Left kidney (tissue), 2 donors: Measurements from ENCODE around the gene SH2D2A. TPM values are rescaled to one million over a fixed set of nuclear protein-coding genes. Genes with fewer than 3 reads are reported as not detected.

Experiments used
- DNase-seq: peaks from one replicate; pipeline ENCODE4 v3.0.0-alpha.2; 2013
- polyA plus RNA-seq: library from polyadenylated mRNA; unstranded; fragments of 120-200 nt; gene quantifications from one replicate; pipeline ENCODE4 v1.2.1, GENCODE V29; 2013; ENCODE audit not compliant: insufficient read length

SH2D2A gene
- polyA plus RNA-seq, 1 donor: 0.52 TPM

DNA sequence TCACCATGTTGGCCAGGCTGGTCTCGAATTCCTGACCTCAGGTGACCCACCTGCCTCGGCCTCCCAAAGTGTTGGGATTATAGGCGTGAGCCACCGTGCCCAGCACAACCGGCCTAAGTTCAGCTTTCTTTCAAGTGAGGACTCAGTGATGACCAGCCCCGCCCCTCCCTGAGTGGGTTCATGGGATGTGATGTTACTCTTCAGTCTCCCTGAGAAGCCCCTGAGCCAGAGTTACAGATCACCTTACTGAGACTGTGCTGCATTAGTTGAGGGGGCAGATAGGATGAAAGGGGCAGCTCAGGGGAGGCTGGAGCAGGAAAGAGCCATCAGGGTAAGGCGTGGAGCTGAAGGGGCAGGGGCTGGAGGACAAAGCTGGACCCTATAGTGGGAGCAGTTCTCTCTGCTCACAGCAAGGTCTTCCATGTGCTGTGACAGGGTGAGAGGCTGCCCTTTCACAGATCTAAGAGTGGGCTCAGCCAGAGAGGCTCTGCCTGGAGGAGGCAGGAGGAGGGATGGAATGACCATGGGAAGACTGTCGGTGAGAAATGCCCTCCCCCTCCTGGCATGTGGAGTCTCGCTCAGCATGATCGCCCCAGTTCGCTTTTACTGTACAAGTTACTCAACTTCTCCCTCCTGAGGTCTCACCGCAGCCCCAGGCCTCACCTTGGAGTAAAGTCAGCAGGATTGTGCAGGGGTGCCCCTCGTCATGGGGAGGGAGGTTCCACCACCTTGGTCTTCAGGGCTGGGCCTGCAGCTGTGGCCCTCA lies 13.4 kb downstream of the SH2D2A start:
- DNase-seq: no peak

DNA sequence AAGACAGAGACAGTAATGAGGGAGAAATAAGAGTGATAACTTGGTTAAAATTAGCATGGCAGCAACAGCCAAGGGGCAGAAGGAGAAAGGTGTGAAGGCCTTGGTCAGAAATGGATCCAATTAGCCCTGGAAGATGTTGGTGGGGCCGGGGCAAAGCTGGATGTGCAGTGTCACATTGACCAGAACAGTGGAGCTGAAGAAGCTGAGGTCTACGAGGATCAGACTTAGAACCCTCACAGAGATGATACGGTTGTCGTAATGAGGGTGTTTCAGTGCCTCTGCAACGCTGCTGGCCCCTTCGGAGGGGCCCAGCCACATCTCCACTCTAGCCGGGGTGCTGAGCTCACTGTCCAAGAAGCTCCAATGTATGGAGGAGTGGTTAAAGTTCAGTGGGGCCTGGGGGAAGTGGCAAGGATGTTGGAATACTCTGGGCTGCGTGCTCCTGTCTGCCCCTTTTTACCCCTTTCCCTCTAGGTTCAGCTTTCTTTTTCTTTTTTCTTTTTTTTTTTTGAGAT lies 14.2 kb downstream of the SH2D2A start:
- DNase-seq: no peak

DNA sequence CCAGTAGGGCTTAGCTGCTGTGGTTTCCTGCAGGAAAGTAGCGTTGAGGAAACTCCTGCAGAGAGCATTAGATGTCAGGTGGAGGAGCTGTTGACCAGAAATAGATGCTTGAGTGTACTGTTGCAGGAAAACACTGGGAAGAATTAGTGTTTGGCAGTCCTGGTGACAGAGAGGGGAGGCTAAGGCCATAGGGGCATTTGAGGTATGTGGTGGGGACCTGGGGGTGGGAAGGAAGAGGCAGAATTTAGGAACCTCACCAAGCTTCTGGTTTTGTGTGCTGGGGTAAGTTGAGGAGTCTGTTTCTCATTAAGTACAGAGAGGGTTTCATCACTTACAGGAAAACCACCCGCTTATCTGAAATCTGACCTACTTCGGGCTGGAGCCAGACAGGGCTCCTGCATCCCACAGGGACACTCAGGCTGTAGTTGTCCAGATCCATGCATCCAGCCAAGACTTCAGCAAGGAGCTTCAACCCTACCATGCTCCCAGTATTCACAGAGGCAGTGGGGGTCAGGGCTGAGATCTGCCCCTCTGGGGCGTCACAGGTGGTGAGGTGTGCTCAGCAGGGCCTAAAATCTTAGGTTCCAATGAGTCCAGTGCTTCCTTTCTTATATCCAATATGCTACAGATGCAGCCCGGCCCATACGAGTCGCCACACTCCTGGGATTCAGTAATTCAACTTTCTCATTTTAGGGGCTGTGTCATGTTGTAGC lies 15.1 kb downstream of the SH2D2A start:
- no peak for DNase-seq

DNA sequence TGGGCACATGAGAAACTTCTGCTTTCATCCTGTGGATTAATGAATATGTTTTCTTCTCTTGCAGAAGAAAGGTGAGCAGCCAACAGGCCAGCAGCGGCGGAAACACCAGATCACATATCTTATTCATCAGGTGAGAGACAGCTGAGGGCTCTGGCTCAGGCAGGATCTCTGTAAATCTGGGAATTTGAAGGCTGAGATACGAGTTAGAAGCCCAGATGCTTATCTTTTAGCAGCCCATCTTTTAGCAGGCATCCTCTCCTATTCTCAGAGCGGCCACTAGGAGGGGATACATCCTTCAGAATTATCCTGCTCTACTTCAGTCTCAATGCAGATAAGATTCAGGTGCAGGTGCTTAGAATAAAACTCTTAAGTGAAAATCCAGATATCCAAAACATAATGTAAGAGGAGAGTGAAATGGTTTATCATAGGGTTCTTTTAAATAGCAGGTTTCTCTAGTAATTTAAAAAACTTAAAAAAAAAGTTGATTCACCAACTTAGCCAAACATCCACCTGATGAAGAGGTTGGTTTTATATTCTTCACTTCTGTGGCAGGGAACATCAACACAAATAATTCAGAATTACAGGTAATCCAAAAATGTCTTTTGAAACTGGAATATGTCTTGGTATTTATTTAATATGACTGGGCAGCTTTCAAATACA lies 19.3 kb downstream of the SH2D2A start:
- DNase-seq: peak; percentile 68

DNA sequence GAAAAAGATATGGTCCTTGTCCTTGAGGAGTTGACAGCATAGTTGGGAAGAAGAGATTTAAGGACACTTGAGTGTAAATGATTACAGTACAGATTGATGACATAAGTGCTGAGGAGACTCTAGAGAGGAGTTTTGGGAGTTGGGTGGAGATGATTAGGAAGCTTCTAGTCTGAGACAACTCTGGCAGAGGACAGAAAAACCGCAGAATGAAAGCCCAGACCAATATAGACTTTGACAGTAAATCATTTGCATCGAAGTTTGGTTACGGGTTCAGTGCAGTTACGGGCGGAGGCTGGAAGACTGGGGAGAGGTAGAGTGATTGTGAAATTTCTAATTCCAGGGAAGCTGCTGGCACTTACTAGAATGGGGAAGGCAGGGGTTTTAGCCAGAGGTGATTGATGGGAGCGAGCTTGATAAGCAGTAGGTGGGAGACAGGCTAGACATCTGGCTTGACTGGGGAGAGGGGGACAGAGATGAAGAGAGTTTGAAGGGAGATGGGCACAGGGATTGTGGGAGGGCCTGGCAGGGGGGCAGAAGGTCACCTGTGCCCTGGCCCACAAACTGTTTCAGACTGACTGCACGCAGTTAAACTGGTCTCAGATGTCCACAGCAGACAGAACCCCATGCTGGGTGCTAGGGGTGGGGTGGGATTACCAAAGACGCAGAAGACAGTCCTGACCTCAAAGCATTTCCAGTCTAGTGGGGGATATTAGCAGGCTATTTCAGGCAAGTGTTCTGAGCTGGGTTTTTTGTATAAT lies 20.1 kb downstream of the SH2D2A start:
- DNase-seq: no peak

DNA sequence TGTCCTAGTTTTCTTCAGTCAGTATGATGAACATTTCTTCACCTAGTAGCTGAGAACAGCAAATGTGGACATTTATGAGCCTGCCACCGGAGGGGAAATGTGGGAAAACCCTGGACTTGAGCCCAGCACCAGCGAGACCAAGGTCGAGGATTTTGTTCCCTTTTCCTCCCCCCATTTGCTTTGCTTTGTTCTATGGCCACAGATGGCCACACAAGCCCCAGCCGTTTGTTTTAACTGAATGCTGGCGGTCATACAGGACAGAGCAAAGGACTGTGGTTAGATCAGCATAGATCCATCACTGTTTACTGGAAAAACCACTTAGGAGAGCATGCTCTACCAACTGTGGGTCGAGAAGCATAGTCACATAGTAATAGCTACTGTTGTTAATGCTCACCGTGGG lies 20.9 kb downstream of the SH2D2A start:
- DNase-seq: no peak

DNA sequence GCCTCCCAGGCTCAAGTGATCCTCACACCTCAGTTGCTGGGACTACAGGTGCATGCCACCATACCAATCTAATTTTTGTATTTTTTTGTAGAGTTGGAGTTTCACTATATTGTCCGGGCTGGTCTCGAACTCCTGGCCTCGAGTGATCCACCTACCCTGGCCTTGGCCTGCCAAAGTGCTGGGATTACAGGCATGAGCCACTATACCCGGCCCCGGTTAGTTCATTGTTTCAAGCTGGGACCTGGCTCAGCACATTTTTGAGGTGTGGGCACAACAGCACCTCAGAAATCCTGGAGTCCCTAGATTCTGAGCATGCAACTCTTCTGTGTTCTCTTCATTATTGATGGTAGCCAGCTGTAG lies 21.3 kb downstream of the SH2D2A start:
- DNase-seq: no peak

DNA sequence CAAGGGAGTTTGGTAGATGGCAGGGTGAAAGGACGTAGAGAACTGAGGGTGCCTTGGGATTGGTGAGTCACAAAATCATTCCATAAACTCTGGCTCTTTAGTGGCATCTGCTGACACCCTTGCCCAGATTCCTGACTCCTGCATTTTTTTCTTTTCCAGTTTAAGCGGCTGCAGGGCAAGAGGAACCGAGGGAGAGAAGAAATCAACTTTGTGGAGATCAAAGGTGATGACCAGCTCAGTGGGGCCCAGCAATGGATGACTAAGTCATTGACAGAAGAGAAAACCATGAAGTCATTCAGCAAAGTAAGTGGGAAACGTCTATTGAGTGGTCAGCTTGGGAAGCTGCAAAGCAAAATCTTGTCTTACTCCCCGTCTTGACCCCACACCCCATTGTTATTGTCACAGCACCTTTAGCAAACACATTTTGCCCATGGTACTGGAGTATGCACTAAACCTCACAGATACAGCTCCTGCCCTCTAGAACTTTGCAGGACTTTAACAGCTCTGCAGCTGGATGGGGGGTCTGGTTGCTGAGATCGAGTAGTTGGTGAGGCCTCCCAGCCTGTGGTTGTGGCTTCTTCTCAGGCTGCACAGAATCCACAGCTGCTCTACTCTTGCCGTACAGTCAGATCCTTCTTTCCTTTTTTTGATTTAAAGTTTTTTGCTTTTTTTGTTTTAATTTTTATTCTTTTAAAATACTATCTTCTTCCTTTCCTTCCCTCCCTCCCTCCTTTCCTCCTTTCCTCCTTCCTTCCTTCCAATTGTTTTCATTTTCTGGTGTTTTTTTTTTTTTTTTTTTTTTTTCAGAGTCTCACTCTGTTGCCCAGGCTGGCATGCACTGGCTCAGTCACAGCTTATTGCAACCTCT lies 21.9 kb downstream of the SH2D2A start:
- no peak for DNase-seq

DNA sequence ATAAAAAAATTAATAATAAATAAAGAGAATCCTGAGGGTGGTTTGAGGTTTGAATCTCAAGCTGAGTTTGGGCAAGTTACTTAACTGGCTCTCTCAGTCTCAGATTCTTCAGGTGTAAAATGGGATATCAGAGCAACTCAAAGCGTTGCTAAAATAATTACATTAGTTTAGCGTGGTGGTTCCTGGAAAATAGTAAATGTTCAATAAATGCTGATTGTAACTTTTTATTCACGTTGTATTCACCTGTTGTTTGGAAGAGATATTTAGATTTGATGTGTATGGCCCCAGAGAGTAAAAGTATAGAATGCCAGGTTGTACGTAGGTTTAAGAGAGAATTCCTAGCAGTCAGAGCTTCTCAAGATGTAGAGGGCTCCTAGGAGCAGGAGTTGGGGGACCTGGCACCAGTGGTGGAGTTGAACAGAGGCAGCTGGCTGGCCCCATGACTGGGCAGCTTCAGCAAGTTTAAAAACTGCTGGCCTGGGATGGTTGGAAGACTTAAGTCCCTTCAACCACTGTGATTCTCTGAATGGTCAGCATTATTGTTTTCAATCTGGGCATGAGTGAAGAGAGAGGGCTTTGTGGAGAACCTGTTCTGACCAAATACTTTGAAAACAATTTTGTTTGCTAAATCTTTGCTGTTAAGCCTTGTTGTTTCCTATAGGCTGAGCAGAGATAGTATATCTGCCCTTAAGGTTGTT lies 26.9 kb downstream of the SH2D2A start:
- DNase-seq: no peak

DNA sequence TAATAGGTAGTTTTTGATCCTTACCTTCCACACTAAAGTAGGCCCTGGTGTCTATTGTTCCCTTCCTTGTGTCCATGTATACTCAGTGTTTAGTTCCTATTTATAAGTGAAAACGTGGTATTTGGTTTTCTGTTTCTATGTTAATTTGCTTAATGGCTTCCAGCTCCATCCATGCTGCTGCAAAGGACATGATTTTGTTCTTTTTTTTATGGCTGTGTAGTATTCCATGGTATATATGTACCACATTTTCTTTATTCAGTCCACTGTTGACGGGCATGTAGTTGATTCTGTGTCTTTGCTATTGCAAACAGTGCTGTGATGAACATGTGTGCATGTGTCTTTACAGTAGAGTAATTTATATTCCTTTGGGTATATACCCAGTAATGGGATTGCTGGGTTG lies 28.5 kb downstream of the SH2D2A start:
- DNase-seq: no peak

DNA sequence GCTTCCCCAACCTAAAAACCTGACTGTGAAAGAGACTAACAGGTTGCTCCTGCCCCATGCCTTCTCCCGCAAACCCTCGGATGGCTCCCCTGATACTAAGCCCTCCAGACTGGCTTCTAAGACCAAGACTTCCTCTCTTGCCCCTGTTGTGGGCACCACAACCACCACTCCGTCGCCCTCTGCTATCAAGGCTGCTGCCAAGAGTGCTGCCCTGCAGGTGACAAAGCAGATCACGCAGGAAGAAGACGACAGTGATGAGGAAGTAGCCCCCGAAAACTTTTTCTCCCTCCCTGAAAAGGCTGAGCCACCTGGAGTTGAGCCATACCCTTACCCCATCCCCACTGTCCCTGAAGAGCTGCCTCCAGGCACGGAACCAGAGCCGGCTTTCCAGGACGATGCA lies 30.0 kb downstream of the SH2D2A start:
- no peak for DNase-seq

DNA sequence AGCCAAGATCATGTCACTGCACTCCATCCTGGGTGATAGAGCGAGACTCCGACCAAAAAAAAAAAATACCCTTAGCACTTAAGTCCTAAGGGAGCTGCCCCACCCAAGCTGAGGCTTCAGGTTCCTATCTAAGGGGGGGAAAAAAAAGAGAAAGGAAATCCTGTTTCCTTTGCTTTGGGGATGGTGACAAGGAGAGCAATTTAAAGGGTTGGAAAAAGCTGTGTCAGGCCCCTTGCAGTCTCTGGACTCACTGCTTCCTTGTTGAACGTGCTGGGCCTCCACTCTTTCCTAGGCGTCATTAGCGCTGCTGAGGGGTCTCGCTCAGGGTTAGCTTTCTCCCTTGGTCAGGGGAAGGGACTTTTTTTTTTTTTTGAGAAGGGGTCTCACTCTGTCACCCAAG lies 31.2 kb downstream of the SH2D2A start:
- DNase-seq: no peak

DNA sequence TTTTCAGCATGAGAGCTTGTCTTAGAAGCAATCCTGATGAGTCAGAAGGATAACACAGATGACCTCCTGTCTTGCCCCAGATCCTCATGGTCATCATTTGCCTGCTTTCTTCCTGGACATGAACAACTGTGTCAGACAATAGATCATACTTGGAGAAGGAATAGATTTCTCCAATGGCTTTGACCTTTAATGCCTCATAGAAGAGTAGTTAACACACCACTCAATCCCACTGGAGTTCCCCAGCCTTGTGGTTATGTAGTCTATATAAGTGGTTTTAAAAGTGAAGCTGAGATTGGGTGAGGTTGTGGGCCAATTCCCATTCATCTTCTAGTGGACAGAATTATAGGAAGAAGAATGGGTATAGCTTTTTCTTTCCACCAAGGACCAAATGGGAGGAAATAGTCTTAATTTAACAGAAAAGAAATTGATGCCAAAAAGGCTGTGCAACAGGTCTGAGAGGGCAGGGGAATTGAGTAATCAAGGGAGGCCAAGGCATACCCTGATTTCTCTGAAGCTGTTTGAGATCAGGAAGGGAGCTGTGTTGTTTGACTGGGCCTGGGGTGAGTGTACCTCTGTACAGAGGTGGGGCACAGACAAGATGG lies 35.0 kb downstream of the SH2D2A start:
- no peak for DNase-seq

DNA sequence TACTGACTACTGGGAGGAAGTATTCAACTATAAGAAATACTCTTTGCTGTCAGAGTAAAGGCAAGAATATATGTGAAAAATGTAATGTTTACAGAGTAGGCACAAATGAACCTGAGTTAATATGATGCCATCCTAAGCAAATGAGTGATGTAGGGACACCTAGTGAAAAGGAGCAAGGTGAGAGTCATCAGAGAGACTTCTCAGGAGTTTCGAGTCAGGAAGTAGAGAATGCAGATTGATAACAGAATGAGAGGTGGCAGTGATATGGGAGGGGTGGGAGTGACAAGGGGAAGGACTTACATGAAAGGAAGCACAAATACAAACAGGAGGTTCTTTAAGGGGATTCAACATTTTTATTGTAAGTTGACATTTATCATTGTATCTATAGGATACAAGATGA lies 39.1 kb downstream of the SH2D2A start:
- DNase-seq: no peak

DNA sequence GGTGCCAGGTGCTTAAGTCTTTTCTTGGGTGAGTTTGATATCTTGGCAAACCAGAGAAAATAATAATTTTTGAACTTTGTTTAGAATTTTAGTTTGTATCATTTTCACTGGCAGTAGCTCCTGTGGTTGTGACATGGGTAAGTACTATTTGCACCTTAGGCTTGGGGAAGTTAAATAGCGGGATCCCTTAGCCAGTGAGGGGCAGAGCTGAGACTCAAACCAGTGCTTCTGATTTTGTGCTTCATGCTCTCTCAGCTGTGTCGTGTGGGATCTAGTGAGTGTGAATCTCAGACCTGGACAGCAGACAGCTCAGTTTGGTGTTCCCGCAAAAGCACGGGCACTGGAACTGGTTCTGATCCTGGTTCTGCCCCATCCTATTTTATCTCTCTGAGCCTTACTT lies 39.7 kb downstream of the SH2D2A start:
- DNase-seq: no peak

DNA sequence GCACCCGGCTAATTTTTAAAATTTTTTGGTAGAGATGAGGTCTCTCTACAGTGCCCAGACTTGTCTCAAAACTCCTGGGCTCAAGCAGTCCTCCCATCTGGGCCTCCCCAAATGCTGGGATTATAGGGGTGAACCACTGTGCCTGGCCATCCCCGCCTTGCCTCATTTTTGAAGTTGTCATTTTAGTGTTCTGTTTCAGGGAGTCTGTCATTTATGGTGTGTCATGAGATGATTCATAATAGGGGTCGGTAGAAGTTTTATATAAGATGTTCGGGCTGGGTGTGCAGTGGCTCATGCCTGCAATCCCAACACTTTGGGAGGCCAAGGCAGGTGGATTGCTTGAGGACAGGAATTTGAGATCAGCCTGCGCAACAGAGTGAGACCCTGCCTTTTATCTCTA lies 40.8 kb downstream of the SH2D2A start:
- no peak for DNase-seq

DNA sequence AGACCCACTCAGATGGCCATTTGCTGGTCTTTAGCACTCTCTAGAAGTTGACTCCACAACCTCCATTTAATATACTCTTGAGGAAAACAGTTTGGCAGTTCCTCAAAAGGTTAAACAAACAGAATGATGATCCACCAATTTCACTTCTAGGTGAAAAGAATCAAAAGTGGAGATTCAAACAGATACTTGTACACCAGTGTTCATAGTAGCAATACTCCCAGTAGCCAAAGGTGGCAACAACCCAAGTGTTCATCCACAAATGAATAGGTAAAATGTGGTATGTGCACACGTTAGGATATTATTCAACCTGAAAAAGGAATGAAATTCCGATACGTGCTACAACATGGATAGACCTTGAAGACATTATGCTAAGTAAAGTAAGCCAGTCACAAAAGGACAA lies 43.0 kb downstream of the SH2D2A start:
- DNase-seq: no peak

DNA sequence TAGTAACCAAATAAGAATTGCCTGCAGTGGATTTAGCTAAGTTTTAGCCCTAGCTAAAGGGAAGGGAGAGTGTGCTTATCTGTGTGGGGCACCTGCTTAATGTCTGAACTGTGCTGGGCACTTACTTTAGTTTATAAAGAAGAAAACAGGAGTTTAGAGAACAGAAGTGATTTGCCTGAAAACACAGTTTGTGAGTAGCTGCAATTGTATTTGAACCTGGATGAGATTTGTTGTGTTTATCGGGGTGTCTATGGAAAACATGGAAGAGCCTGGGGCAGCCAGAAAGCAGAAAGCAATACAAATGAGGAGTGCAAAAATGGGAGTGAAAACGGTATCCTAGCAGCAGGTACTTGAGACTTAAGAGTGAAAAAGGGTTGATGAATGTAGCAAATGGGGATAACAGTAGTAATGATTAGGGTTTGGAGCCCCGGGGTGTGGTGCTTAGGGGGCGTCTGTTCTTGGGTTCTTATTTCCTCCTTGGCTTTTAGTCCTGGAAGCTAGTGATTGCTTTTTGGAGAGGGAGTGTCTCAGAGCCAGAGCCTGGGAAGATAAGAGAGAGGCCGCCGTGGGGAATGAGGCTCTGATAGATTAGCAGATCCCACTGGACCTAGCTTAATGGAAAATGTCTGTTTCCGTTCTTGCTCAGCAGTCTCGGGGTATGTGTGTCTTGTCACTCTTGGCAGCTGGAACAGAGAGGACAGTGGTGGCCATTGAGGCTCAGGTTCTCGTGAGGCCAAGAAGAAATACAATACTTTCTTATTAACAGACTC lies 43.7 kb downstream of the SH2D2A start:
- no peak for DNase-seq

DNA sequence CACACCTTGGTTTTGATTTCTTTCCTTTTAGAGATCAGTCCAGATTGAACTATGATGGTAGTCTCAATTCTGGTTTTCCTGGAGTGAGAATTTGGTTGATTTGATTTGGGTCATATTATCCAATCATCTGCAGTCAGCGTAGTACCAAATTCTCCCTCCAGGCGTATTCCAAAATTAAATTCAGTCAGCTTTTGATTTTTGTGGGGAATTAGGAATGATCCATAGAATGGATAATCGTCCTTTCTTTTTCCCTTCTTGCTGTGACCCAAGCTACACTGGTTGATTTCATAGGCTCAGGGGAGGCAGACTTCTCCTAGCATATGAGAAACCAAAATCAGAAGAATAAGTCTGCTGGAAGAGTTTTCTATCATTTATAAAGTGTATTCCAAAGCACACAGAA lies 44.4 kb downstream of the SH2D2A start:
- no peak for DNase-seq
